ENCODE data around the gene SLC35E1.

Gene SLC35E1

GRCh38 chr19:16598848-16599247 is 26.6 kb upstream of the SLC35E1 start:
- peak overlapping the region; percentile 22 for H3K27ac ChIP-seq
- TF ChIP-seq, protein P1, sequence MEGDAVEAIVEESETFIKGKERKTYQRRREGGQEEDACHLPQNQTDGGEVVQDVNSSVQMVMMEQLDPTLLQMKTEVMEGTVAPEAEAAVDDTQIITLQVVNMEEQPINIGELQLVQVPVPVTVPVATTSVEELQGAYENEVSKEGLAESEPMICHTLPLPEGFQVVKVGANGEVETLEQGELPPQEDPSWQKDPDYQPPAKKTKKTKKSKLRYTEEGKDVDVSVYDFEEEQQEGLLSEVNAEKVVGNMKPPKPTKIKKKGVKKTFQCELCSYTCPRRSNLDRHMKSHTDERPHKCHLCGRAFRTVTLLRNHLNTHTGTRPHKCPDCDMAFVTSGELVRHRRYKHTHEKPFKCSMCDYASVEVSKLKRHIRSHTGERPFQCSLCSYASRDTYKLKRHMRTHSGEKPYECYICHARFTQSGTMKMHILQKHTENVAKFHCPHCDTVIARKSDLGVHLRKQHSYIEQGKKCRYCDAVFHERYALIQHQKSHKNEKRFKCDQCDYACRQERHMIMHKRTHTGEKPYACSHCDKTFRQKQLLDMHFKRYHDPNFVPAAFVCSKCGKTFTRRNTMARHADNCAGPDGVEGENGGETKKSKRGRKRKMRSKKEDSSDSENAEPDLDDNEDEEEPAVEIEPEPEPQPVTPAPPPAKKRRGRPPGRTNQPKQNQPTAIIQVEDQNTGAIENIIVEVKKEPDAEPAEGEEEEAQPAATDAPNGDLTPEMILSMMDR (conservative IDR thresholded peaks at IDR 0.05) = no peak

DNA sequence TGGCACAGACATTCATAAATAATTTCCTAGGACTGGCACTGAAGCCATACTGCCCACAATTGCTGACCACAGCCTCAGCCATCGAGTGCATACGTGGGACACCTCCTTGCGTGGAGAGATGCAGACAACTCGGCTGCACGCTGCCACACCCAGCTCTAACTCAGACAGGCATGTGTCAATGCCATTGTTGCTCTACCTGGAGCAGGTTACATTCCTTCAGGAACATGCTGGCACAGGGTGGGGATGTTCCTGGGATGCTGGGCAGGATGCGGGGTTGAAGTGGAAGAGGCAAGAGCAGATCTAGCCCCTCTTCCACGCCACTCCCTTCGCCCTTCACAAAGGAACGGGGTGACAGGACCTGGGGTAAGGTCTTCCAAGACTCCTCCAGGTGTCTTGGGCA is 24.2 kb upstream of the SLC35E1 start:
- H3K27ac ChIP-seq = no peak overlapping the region
- TF ChIP-seq, protein P1 (conservative IDR thresholded peaks at IDR 0.05) = no peak

GRCh38 chr19:16595097-16595496 is 22.9 kb upstream of the SLC35E1 start:
- TF ChIP-seq, protein P1 (conservative IDR thresholded peaks at IDR 0.05) = no peak
- H3K27ac ChIP-seq = no peak overlapping the region

GRCh38 chr19:16594681-16595091 is 22.5 kb upstream of the SLC35E1 start:
- TF ChIP-seq, protein P1 (conservative IDR thresholded peaks at IDR 0.05) = no peak
- H3K27ac ChIP-seq = no peak overlapping the region

DNA sequence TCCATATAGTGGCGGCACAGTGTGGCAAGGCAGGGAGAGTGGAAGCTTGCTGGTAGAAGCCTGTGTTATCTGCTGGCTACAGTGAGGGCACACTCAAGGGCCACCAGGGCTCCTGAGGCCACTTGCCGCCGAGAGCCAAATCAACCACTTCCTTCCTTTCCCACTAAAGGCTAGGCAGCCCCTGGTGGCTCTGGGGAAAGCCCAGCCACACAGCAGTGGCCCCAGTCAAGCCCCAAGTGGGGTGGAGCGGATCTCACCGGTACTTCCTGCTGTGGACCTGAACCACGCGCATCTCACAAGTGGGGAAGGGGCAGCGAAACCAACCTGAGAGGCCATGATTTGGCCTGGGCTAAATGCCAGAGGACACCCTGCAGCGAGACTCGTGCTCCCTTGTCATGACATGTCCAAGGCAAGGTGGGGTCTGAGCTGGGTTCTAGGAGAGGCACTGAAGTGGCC is 21.9 kb upstream of the SLC35E1 start:
- TF ChIP-seq, protein P1 (conservative IDR thresholded peaks at IDR 0.05) = no peak
- no peak overlapping the region for H3K27ac ChIP-seq

- TF ChIP-seq, protein P1 (conservative IDR thresholded peaks at IDR 0.05) = no peak
- no peak overlapping the region for H3K27ac ChIP-seq
These were observed 21.0 kb upstream of the SLC35E1 start for GRCh38 chr19:16593181-16593580.

DNA sequence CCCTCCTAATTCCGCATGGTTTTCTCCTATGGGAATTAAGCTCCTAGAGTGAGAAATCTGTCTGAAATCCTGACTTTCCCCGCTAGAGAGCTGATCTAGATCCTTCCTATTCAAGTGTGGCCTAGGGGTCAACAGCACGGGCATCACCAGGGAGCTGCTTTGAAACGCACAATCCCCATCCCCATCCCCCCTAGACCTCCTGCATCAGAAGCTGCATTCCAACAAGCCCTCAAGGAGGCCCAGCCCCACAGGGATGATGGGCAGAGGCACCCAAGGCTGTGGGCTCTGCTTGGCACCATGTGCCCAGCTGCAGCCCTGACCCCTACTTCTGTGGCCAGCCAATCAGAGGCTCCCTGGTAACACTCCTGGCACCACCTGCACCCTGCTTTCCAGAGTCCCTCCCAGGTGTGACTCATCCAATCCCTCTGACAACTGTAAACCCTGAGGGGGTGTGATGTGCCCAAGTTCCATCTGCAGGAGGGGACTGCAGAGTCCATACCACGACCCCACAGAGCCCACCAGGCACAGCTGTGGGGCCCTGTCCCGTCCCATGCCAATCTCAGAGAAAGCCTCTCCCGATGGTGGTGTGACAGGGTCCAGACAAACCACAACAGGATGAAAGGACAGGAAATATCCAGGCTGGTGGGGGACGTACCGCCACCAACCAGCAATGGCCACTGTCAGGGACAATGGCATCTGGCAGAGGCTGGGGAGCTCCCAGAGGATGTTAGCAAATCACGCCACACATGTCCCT is 19.8 kb upstream of the SLC35E1 start:
- TF ChIP-seq, protein P1 (conservative IDR thresholded peaks at IDR 0.05) = no peak
- no peak overlapping the region for H3K27ac ChIP-seq

Measured in VCaP (cell line).